Activated CD8-positive, alpha-beta T cell treated with anti-CD3 and anti-CD28 coated beads for 36 hours (primary cell): ENCODE measurements around the gene HLA-DOB. TPM values are rescaled to one million over a fixed set of nuclear protein-coding genes. Genes with fewer than 3 reads are reported as not detected.
"Not testable (repeated sequence)": the region's sequence is repeated elsewhere in the genome, so short reads cannot be mapped to it uniquely, and the experiment has no call there.

Experiments
- ATAC-seq: fragments of 200-7000 bp; cut with Tn5 transposase; one replicate; pipeline ENCODE4 v1.10.0; 2021; ENCODE audit warnings: mild to moderate bottlenecking, moderate library complexity
- CTCF ChIA-PET: fragments of 350-600 bp; sonication (Branson Sonifier 250); formaldehyde crosslinking; loops from one replicate; lab custom pipeline; 2021; ENCODE audit warnings: antibody characterized with exemption; lab: Charles Lee
- POLR2A ChIA-PET: fragments of 350-600 bp; sonication (Branson Sonifier 250); formaldehyde crosslinking; loops from one replicate; lab custom pipeline; 2021; ENCODE audit warnings: antibody characterized with exemption; lab: Charles Lee
- DNase-seq: peaks from one replicate; pipeline ENCODE4 v3.0.0-alpha.2; 2020
- H3K27ac Mint-ChIP-seq: one replicate; pipeline ENCODE4 v1.8.0; 2021; ENCODE audit warnings: mild to moderate bottlenecking, mixed read lengths
- H3K27me3 Mint-ChIP-seq: one replicate; pipeline ENCODE4 v1.8.0; 2021; ENCODE audit warnings: mixed read lengths
- H3K36me3 Mint-ChIP-seq: one replicate; pipeline ENCODE4 v1.8.0; 2021; ENCODE audit warnings: low read depth, mixed read lengths
- H3K4me1 Mint-ChIP-seq: one replicate; pipeline ENCODE4 v1.8.0; 2021; ENCODE audit warnings: low read depth, mixed read lengths
- H3K4me3 Mint-ChIP-seq: one replicate; pipeline ENCODE4 v1.8.0; 2021; ENCODE audit warnings: mild to moderate bottlenecking, moderate library complexity, mixed read lengths
- H3K9me3 Mint-ChIP-seq: one replicate; pipeline ENCODE4 v1.8.0; 2021; ENCODE audit warnings: mixed read lengths
- intact Hi-C: fragments of 100-400 bp; cut with micrococcal nuclease; formaldehyde crosslinking; loops from one replicate; pipeline ENCODE4 v1.10.0; 2022
- total RNA-seq, 2 experiments: library from RNA; stranded (reverse); gene quantifications; one replicate each; pipeline ENCODE4 v1.2.3, GENCODE V29; 2021
- TF ChIP-seq, protein P1 (sequence below): fragments of 200-600 bp; IDR thresholded peaks from one replicate; pipeline ENCODE4 v1.8.0; 2022; ENCODE audit warnings: antibody characterized with exemption, mild to moderate bottlenecking

The HLA-DOB gene
- total RNA-seq, 2 experiments from 2014 or later = 10.2 to 11.6 TPM

DNA sequence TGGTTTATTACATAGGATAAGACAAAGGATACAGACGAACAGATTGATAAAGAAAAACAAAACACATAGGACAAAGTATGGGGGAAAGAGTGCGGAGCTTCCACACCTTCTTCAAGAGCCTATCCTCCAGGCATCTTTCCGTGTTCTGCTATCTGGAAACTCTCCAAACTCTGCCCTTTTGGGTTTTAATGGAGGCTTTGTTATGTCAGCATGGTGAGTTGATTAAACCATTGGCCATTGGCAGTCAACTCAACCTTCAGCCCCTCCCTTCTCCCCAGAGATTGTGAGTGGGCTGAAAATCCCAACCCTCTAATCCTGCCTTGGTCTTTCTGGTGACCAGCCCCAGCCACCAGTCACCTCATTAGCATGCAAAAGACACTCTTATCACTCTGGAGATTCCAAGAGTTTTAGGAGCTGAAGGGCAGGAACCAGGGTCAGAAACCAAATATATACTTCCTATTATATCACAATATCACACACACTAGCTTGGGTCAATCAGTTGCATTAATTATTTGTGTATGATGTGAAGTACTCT lies 23.8 kb downstream of the HLA-DOB start:
- TF ChIP-seq, protein P1, sequence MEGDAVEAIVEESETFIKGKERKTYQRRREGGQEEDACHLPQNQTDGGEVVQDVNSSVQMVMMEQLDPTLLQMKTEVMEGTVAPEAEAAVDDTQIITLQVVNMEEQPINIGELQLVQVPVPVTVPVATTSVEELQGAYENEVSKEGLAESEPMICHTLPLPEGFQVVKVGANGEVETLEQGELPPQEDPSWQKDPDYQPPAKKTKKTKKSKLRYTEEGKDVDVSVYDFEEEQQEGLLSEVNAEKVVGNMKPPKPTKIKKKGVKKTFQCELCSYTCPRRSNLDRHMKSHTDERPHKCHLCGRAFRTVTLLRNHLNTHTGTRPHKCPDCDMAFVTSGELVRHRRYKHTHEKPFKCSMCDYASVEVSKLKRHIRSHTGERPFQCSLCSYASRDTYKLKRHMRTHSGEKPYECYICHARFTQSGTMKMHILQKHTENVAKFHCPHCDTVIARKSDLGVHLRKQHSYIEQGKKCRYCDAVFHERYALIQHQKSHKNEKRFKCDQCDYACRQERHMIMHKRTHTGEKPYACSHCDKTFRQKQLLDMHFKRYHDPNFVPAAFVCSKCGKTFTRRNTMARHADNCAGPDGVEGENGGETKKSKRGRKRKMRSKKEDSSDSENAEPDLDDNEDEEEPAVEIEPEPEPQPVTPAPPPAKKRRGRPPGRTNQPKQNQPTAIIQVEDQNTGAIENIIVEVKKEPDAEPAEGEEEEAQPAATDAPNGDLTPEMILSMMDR = no peak
- H3K4me1 Mint-ChIP-seq = peaks cover 23% of the 10 kb centered on the region
- H3K36me3 Mint-ChIP-seq = no peaks in the 10 kb centered on the region
- POLR2A ChIA-PET = no interaction called here
- intact Hi-C loops = loop anchor here (10.0 kb wide), 1 partner anchor 78 kb away; no protein-coding TSS in a partner anchor
- H3K9me3 Mint-ChIP-seq = no peaks in the 10 kb centered on the region
- no peak overlapping the region for H3K4me3 Mint-ChIP-seq
- DNase-seq (no peak), ATAC-seq (no peak)
- H3K27ac Mint-ChIP-seq = no peak overlapping the region
- CTCF ChIA-PET = interaction anchor here (0.7 to 4.3 kb wide), 8 partner anchors 9 to 389 kb away, joined by 3 to 47 read pairs (median 5); no protein-coding TSS in a partner anchor
- peaks cover 34% of the 10 kb centered on the region for H3K27me3 Mint-ChIP-seq

DNA sequence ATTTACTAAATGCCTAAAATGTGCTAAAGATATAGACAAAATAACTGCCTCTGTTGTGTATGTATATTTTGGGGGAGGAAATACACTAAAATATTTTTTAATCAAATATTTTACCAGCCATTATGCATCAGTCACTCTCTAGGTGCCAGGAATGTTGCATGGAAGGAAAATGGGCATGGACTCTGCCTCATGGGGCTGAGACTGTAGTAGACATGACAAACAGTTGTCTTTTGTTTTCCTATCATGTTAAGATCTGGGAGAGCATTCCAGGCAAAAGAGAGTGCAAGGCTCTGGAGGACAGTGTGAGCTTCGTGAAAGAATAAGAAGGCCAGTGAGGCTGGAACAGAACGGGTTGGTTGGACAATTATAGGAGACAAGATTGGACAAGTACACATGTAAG lies 26.5 kb downstream of the HLA-DOB start:
- H3K4me1 Mint-ChIP-seq = peaks cover 16% of the 10 kb centered on the region
- TF ChIP-seq, protein P1 = no peak
- no peak for DNase-seq
- no peak for ATAC-seq
- intact Hi-C loops = loop anchor here (10.0 kb wide), 1 partner anchor 76 kb away; no protein-coding TSS in a partner anchor
- peaks cover 48% of the 10 kb centered on the region for H3K27me3 Mint-ChIP-seq
- no peak overlapping the region for H3K4me3 Mint-ChIP-seq
- ChIA-PET POLR2A (no interaction called here), CTCF (no interaction called here)
- H3K27ac Mint-ChIP-seq = no peak overlapping the region
- no peaks in the 10 kb centered on the region for H3K36me3 Mint-ChIP-seq
- no peaks in the 10 kb centered on the region for H3K9me3 Mint-ChIP-seq

DNA sequence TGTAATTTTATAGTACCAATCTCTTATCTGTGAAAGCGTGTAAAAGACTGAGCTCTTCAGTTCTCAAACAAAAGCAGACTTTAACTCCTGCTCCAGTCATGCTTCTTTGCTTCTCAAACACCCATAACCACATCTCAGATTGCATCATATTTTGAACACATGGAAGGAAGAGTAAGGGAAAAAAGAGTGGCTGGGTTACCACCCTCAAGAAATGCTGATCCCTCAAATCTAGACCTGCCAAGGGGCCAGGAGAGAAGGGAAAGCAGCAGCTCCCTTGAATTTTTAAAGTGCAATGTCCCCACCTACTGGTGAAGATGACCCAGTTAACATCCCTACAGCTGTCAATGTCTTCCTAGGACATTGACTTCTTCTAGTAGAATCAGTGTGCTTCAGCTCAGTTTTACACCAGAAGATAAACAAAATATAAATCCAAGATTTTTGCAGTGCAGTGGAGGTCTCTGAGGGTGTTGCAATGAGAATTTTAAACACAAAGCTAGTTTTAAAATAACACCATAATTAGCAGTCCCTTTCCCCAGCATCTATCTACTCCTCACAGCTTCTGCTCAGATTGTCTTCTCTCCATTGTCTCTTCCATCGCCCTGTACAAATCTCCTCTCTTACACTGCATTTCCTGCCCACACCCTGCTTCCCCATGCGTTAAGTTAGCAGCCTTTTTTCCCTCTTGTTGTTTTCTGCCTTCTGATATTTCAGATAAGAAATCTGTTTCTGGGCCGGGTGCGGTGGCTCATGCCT lies 30.8 kb downstream of the HLA-DOB start:
- intact Hi-C loops = no loop called here
- DNase-seq = peak; percentile 40
- peak; percentile 67 for ATAC-seq
- H3K36me3 Mint-ChIP-seq = no peaks in the 10 kb centered on the region
- no peak overlapping the region for H3K27ac Mint-ChIP-seq
- POLR2A ChIA-PET = interaction anchor here (1.0 kb wide), 1 partner anchor 38 kb away, joined by 3 read pairs; no protein-coding TSS in a partner anchor
- no peaks in the 10 kb centered on the region for H3K4me1 Mint-ChIP-seq
- TF ChIP-seq, protein P1 = peak; percentile 74
- CTCF ChIA-PET = interaction anchor here (0.7 to 4.7 kb wide), 36 partner anchors 9 to 628 kb away, joined by 3 to 68 read pairs (median 4); partner anchors contain the start of genes HLA-DQB2 and TAP2
- H3K4me3 Mint-ChIP-seq = no peak overlapping the region
- peaks cover 34% of the 10 kb centered on the region for H3K27me3 Mint-ChIP-seq
- H3K9me3 Mint-ChIP-seq = no peaks in the 10 kb centered on the region

DNA sequence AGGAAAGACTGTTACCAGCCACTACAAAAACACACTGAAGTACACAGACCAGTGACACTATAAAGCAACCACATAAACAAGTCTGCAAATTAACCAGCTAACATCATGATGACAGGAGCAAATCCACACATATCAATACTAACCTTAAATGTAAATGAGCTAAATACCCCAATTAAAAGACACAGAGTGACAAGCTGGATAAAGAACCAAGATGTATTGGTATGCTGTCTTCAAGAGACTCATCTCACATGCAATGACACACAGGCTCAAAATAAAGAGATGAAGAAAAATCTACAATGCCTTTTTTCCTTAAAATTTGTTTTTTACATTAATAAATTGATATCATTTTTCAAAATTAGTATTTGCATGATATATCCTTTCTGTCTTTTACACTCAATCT lies 33.9 kb downstream of the HLA-DOB start:
- CTCF ChIA-PET = interaction anchor here (0.8 to 2.2 kb wide), 4 partner anchors 27 to 85 kb away, joined by 3 to 5 read pairs (median 4); no protein-coding TSS in a partner anchor
- ATAC-seq, H3K27ac Mint-ChIP-seq, H3K4me1 Mint-ChIP-seq, intact Hi-C loops, DNase-seq, H3K4me3 Mint-ChIP-seq, H3K9me3 Mint-ChIP-seq, POLR2A ChIA-PET, H3K36me3 Mint-ChIP-seq: not testable (repeated sequence)
- H3K27me3 Mint-ChIP-seq = peaks cover 28% of the 10 kb centered on the region

DNA sequence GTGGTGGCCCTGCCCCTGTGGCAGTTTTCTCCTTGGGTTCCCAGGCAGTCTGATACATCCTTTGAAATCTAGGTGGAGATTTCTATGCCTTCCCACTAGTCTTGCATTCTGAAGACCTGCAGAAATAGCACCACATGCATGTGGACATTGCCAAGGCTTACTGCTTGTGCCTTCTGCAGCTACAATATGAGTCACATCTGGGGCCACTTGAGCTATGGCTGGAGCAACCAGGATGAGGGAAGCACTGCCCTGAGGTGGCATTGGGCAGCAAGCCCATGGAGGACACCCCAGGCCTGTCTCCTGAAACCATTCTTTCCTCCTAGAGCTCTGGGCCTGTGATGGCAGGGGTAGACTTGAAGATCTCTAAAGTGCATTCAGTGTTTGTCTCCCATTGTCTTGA lies 37.8 kb downstream of the HLA-DOB start:
- Mint-ChIP-seq H3K4me1 (no peaks in the 10 kb centered on the region), H3K9me3 (no peaks in the 10 kb centered on the region), H3K36me3 (no peaks in the 10 kb centered on the region), H3K27ac (no peak overlapping the region), H3K27me3 (peaks cover 10% of the 10 kb centered on the region), H3K4me3 (no peak overlapping the region)
- TF ChIP-seq, protein P1 = no peak
- DNase-seq = no peak
- no peak for ATAC-seq
- intact Hi-C loops = no loop called here
- POLR2A ChIA-PET = no interaction called here
- CTCF ChIA-PET = interaction anchor here (0.7 to 1.2 kb wide), 4 partner anchors 18 to 366 kb away, joined by 3 to 5 read pairs (median 4); no protein-coding TSS in a partner anchor
